Naive thymus-derived CD4-positive, alpha-beta T cell (primary cell): Measurements from ENCODE around the gene PKHD1. TPM values are rescaled to one million over a fixed set of nuclear protein-coding genes. Genes with fewer than 3 reads are reported as not detected.

Experiments used
- ATAC-seq: fragments of 150-1000 bp; cut with Tn5 transposase; 2 replicates; pipeline ENCODE4 v1.10.0; 2021; ENCODE audit warnings: mild to moderate bottlenecking, moderate library complexity
- CTCF ChIA-PET: fragments of 350-600 bp; sonication (Branson Sonifier 250); formaldehyde crosslinking; loops from one replicate; lab custom pipeline; 2021; ENCODE audit warnings: antibody characterized with exemption; lab: Charles Lee
- POLR2A ChIA-PET: fragments of 350-600 bp; sonication (Branson Sonifier 250); formaldehyde crosslinking; loops from one replicate; lab custom pipeline; 2021; ENCODE audit warnings: antibody characterized with exemption, inconsistent platforms; lab: Charles Lee
- DNase-seq, 9 donors: peaks; one replicate each; pipeline versions ENCODE4 v3.0.0 to v3.0.0-alpha.2; 2020 to 2022; ENCODE audit warnings: mixed read lengths in 1 of 9
- H3K27ac ChIP-seq: one replicate; pipeline ENCODE4 v1.7.0; 2013; ENCODE audit warnings: mild to moderate bottlenecking, low read depth, low read length, moderate library complexity
- H3K27me3 ChIP-seq, 2 donors: one replicate each; pipeline ENCODE4 v1.7.0; 2013; ENCODE audit warnings: low read length in 2 of 2, mild to moderate bottlenecking in 2 of 2, moderate library complexity in 2 of 2; ENCODE audit not compliant: control insufficient read depth in 2 of 2, insufficient read depth in 2 of 2
- H3K36me3 ChIP-seq, 3 experiments: 1 replicate in 2 of 3; 2 replicates in 1 of 3; pipeline ENCODE4 v1.7.0; 2013; ENCODE audit warnings: low read length in 3 of 3, mild to moderate bottlenecking in 3 of 3, moderate library complexity in 1 of 3; ENCODE audit not compliant: insufficient read depth in 3 of 3, control insufficient read depth in 2 of 3
- H3K4me1 ChIP-seq, 2 donors: one replicate each; pipeline ENCODE4 v1.7.0; 2013; ENCODE audit warnings: low read length in 2 of 2, mild to moderate bottlenecking in 2 of 2, moderate library complexity in 1 of 2; ENCODE audit not compliant: control insufficient read depth in 2 of 2, insufficient read depth in 2 of 2
- H3K4me3 ChIP-seq: 2 replicates; pipeline ENCODE4 v1.7.0; 2013; ENCODE audit warnings: mild to moderate bottlenecking, low read length
- H3K9me3 ChIP-seq, 3 experiments: 1 replicate in 2 of 3; 2 replicates in 1 of 3; pipeline ENCODE4 v1.7.0; 2013; ENCODE audit warnings: low read length in 3 of 3; ENCODE audit not compliant: control insufficient read depth in 2 of 3
- H3K27ac Mint-ChIP-seq, 9 donors: one replicate each; pipeline ENCODE4 v1.8.0; 2020 to 2022; ENCODE audit warnings: mixed read lengths in 9 of 9, mild to moderate bottlenecking in 8 of 9, moderate library complexity in 5 of 9, inconsistent platforms in 2 of 9
- H3K27me3 Mint-ChIP-seq, 5 donors: one replicate each; pipeline ENCODE4 v1.8.0; 2021 to 2022; ENCODE audit warnings: mixed read lengths in 5 of 5, mild to moderate bottlenecking in 1 of 5
- H3K36me3 Mint-ChIP-seq, 5 donors: one replicate each; pipeline ENCODE4 v1.8.0; 2020 to 2022; ENCODE audit warnings: mixed read lengths in 5 of 5, mild to moderate bottlenecking in 3 of 5, inconsistent platforms in 1 of 5
- H3K4me1 Mint-ChIP-seq, 7 donors: one replicate each; pipeline ENCODE4 v1.8.0; 2020 to 2022; ENCODE audit warnings: mixed read lengths in 7 of 7, mild to moderate bottlenecking in 3 of 7, inconsistent platforms in 1 of 7
- H3K4me3 Mint-ChIP-seq, 10 donors: one replicate each; pipeline ENCODE4 v1.8.0; 2020 to 2022; ENCODE audit warnings: mild to moderate bottlenecking in 10 of 10, mixed read lengths in 10 of 10, moderate library complexity in 6 of 10, inconsistent platforms in 2 of 10
- H3K9me3 Mint-ChIP-seq, 11 donors: one replicate each; pipeline ENCODE4 v1.8.0; 2020 to 2022; ENCODE audit warnings: mixed read lengths in 11 of 11, mild to moderate bottlenecking in 4 of 11, inconsistent platforms in 1 of 11, moderate library complexity in 1 of 11
- intact Hi-C, 2 donors: fragments of 100-400 bp; cut with micrococcal nuclease; formaldehyde crosslinking; loops; one replicate each; pipeline ENCODE4 v1.15.1; 2023
- polyA plus RNA-seq, 2 donors: library from polyadenylated mRNA; unstranded; fragments of 300-500 nt; fragmentation: Illumina TruSeq; gene quantifications; one replicate each; pipeline ENCODE4 v1.2.3, GENCODE V29; 2021
- total RNA-seq, 6 experiments: library from RNA in 5 of 6; stranded (reverse) in 5 of 6; gene quantifications; 1 replicate in 5 of 6; 2 replicates in 1 of 6; pipeline ENCODE4 v1.2.3 and lab custom pipeline; 2021 to 2026

PKHD1 gene
- total and polyA plus RNA-seq, 7 experiments from 2014 or later, result not detected

- CTCF ChIA-PET, result interaction anchor here (0.9 to 1.8 kb wide), 4 partner anchors 8 to 1872 kb away, joined by 3 to 7 read pairs (median 4); no protein-coding TSS in a partner anchor
- H3K27me3 ChIP-seq, result no peaks in the 10 kb centered on the region
- no peaks in the 10 kb centered on the region for H3K36me3 ChIP-seq
- peaks cover 15 to 32% (median 23%) of the 10 kb centered on the region in 5 donors for H3K27me3 Mint-ChIP-seq
- H3K4me1 ChIP-seq, result no peaks in the 10 kb centered on the region
- POLR2A ChIA-PET, result no interaction called here
- intact Hi-C loops, result no loop called here
- no peak overlapping the region for H3K27ac ChIP-seq
- DNase-seq (no peak), ATAC-seq (no peak)
- no peak overlapping the region for H3K4me3 Mint-ChIP-seq
- no peak overlapping the region for H3K4me3 ChIP-seq
- no peaks in the 10 kb centered on the region for H3K36me3 Mint-ChIP-seq
- H3K27ac Mint-ChIP-seq, result no peak overlapping the region
- H3K4me1 Mint-ChIP-seq, result peaks cover 0 to 1% (median 0%) of the 10 kb centered on the region in 7 donors
- no peaks in the 10 kb centered on the region for H3K9me3 Mint-ChIP-seq
- no peaks in the 10 kb centered on the region for H3K9me3 ChIP-seq
Observed at GRCh38 chr6:52050051-52050405, 37.4 kb downstream of the PKHD1 start.

GRCh38 chr6:52049252-52050050 is 38.0 kb downstream of the PKHD1 start:
- peaks cover 0 to 1% (median 0%) of the 10 kb centered on the region in 7 donors for H3K4me1 Mint-ChIP-seq
- Histone ChIP-seq H3K4me3 (no peak overlapping the region), H3K36me3 (no peaks in the 10 kb centered on the region), H3K27ac (no peak overlapping the region), H3K4me1 (no peaks in the 10 kb centered on the region), H3K27me3 (no peaks in the 10 kb centered on the region), H3K9me3 (no peaks in the 10 kb centered on the region)
- no peaks in the 10 kb centered on the region for H3K9me3 Mint-ChIP-seq
- CTCF ChIA-PET, result interaction anchor here (0.5 to 1.8 kb wide), 6 partner anchors 9 to 1873 kb away, joined by 3 to 7 read pairs (median 4); no protein-coding TSS in a partner anchor
- ATAC-seq (no peak), DNase-seq (peak in 5 of 9 donors; percentile 7 to 32 (median 14))
- H3K27ac Mint-ChIP-seq, result no peak overlapping the region
- no peak overlapping the region for H3K4me3 Mint-ChIP-seq
- peaks cover 15 to 34% (median 26%) of the 10 kb centered on the region in 5 donors for H3K27me3 Mint-ChIP-seq
- H3K36me3 Mint-ChIP-seq, result no peaks in the 10 kb centered on the region
- intact Hi-C loops, result loop anchor here (1.0 to 5.0 kb wide), 3 partner anchors 613 to 1233 kb away; partner anchors contain the start of gene TFAP2B (in 1 of the 2)
- POLR2A ChIA-PET, result no interaction called here

- Mint-ChIP-seq H3K9me3 (no peaks in the 10 kb centered on the region), H3K4me3 (no peak overlapping the region), H3K27me3 (peaks cover 17 to 46% (median 38%) of the 10 kb centered on the region in 5 donors), H3K27ac (no peak overlapping the region), H3K4me1 (peaks cover 0 to 1% (median 0%) of the 10 kb centered on the region in 7 donors), H3K36me3 (no peaks in the 10 kb centered on the region)
- no peak overlapping the region for H3K27ac ChIP-seq
- H3K36me3 ChIP-seq, result no peaks in the 10 kb centered on the region
- ATAC-seq (no peak), DNase-seq (no peak)
- CTCF ChIA-PET, result no interaction called here
- intact Hi-C loops, result loop anchor here in 1 of 2 donors (5.0 kb wide), 2 partner anchors 616 to 1229 kb away; partner anchors contain the start of gene TFAP2B
- H3K9me3 ChIP-seq, result no peaks in the 10 kb centered on the region
- POLR2A ChIA-PET, result no interaction called here
- H3K4me1 ChIP-seq, result no peaks in the 10 kb centered on the region
- no peaks in the 10 kb centered on the region for H3K27me3 ChIP-seq
- H3K4me3 ChIP-seq, result no peak overlapping the region
Observed at GRCh38 chr6:52046456-52046855, 41.0 kb downstream of the PKHD1 start.

- Histone ChIP-seq H3K36me3 (no peaks in the 10 kb centered on the region), H3K4me3 (no peak overlapping the region), H3K9me3 (no peaks in the 10 kb centered on the region), H3K27ac (no peak overlapping the region), H3K4me1 (no peaks in the 10 kb centered on the region), H3K27me3 (no peaks in the 10 kb centered on the region)
- peaks cover 0 to under 1% (median 0%) of the 10 kb centered on the region in 5 donors for H3K36me3 Mint-ChIP-seq
- H3K4me3 Mint-ChIP-seq, result no peak overlapping the region
- peaks cover 0 to 1% (median 0%) of the 10 kb centered on the region in 7 donors for H3K4me1 Mint-ChIP-seq
- H3K9me3 Mint-ChIP-seq, result peaks cover 0 to 3% (median 0%) of the 10 kb centered on the region in 11 donors
- peaks cover 12 to 42% (median 33%) of the 10 kb centered on the region in 5 donors for H3K27me3 Mint-ChIP-seq
- ChIA-PET POLR2A (no interaction called here), CTCF (no interaction called here)
- H3K27ac Mint-ChIP-seq, result no peak overlapping the region
- intact Hi-C loops, result loop anchor here in 1 of 2 donors (5.0 kb wide), 2 partner anchors 617 to 1228 kb away; partner anchors contain the start of gene TFAP2B
- no peak for DNase-seq
- no peak for ATAC-seq
Observed at GRCh38 chr6:52045481-52045880, 41.9 kb downstream of the PKHD1 start.

- Histone ChIP-seq H3K4me1 (no peaks in the 10 kb centered on the region), H3K36me3 (no peaks in the 10 kb centered on the region), H3K27ac (no peak overlapping the region), H3K27me3 (no peaks in the 10 kb centered on the region), H3K9me3 (no peaks in the 10 kb centered on the region), H3K4me3 (no peak overlapping the region)
- intact Hi-C loops, result loop anchor here in 1 of 2 donors (5.0 kb wide), 2 partner anchors 617 to 1228 kb away; partner anchors contain the start of gene TFAP2B
- Mint-ChIP-seq H3K27me3 (peaks cover 12 to 45% (median 32%) of the 10 kb centered on the region in 5 donors), H3K4me3 (no peak overlapping the region), H3K27ac (no peak overlapping the region), H3K9me3 (peaks cover 0 to 4% (median 0%) of the 10 kb centered on the region in 11 donors), H3K4me1 (peaks cover 0 to 1% (median 0%) of the 10 kb centered on the region in 7 donors), H3K36me3 (peaks cover 0 to 4% (median 0%) of the 10 kb centered on the region in 5 donors)
- no peak for ATAC-seq
- CTCF ChIA-PET, result no interaction called here
- DNase-seq, result no peak
- POLR2A ChIA-PET, result no interaction called here
Observed at GRCh38 chr6:52045033-52045432, 42.4 kb downstream of the PKHD1 start.

GRCh38 chr6:52042141-52042885 is 45.1 kb downstream of the PKHD1 start:
- Mint-ChIP-seq H3K4me3 (no peak overlapping the region), H3K4me1 (no peaks in the 10 kb centered on the region), H3K36me3 (peaks cover 0 to 4% (median 0%) of the 10 kb centered on the region in 5 donors), H3K27ac (no peak overlapping the region), H3K27me3 (peaks cover 12 to 38% (median 30%) of the 10 kb centered on the region in 5 donors), H3K9me3 (peaks cover 0 to 6% (median 0%) of the 10 kb centered on the region in 11 donors)
- no peak for DNase-seq
- ChIA-PET POLR2A (no interaction called here), CTCF (no interaction called here)
- ATAC-seq, result no peak
- Histone ChIP-seq H3K27ac (no peak overlapping the region), H3K4me3 (no peak overlapping the region), H3K9me3 (no peaks in the 10 kb centered on the region), H3K27me3 (no peaks in the 10 kb centered on the region), H3K4me1 (no peaks in the 10 kb centered on the region), H3K36me3 (no peaks in the 10 kb centered on the region)
- intact Hi-C loops, result no loop called here
